Vagina (tissue), 2 donors: Measurements from ENCODE around the gene NAP1L1. TPM values are rescaled to one million over a fixed set of nuclear protein-coding genes. Genes with fewer than 3 reads are reported as not detected.

Experiments used
- DNase-seq, 2 donors: peaks; one replicate each; pipeline ENCODE4 v3.0.0-alpha.2; 2017; ENCODE audit errors: extremely low spot score in 2 of 2
- H3K27ac ChIP-seq: fragments of 200-600 bp; sonication (generic); one replicate; pipeline ENCODE4 v1.5.1; 2019
- H3K27me3 ChIP-seq: fragments of 200-600 bp; sonication (generic); one replicate; pipeline ENCODE4 v1.5.1; 2019
- H3K36me3 ChIP-seq, 2 donors: fragments of 200-600 bp; sonication (generic); one replicate each; pipeline ENCODE4 v1.5.1; 2017 to 2019
- H3K4me1 ChIP-seq: fragments of 200-600 bp; sonication (generic); one replicate; pipeline ENCODE4 v1.5.1; 2019
- H3K4me3 ChIP-seq, 2 donors: fragments of 200-600 bp; sonication (generic); 1 replicate in 1 of 2; 2 replicates in 1 of 2; pipeline ENCODE4 v1.5.1; 2016 to 2019
- H3K9me3 ChIP-seq: fragments of 200-600 bp; sonication (generic); one replicate; pipeline ENCODE4 v1.5.1; 2019
- CTCF ChIP-seq, 3 experiments: fragments of 450-650 bp in 2 of 3; fragments of 200-600 bp in 1 of 3; sonication (generic) in 1 of 3; IDR thresholded peaks; one replicate each; pipeline ENCODE4 v1.5.1; 2017 to 2019; ENCODE audit warnings: antibody characterized with exemption in 3 of 3, mild to moderate bottlenecking in 2 of 3, moderate library complexity in 2 of 3
- POLR2A ChIP-seq, 2 donors: fragments of 450-650 bp; IDR thresholded peaks; one replicate each; pipeline ENCODE4 v1.6.1; 2017; ENCODE audit warnings: antibody characterized with exemption in 2 of 2, mild to moderate bottlenecking in 2 of 2, moderate library complexity in 2 of 2
- POLR2AphosphoS5 ChIP-seq, 2 donors: sonication (generic); formaldehyde crosslinking; IDR thresholded peaks; one replicate each; pipeline ENCODE4 v1.9.0; 2017; ENCODE audit warnings: antibody characterized with exemption in 2 of 2, mild to moderate bottlenecking in 2 of 2, low read depth in 1 of 2; ENCODE audit not compliant: insufficient read depth in 1 of 2
- intact Hi-C: fragments of 100-400 bp; cut with DNase I; formaldehyde crosslinking; loops from one replicate; pipeline ENCODE4 v1.15.1; 2023
- total RNA-seq: library from RNA; depleted of rRNA; stranded (reverse); fragments of >200 nt; gene quantifications from one replicate; pipeline ENCODE4 v1.2.3, GENCODE V29; 2016

The NAP1L1 gene
- total RNA-seq, 1 donor from 2014 or later, result 318 TPM

GRCh38 chr12:76085520-76085868, 1.0 kb upstream of the NAP1L1 start:
- no peak for TF ChIP-seq POLR2A (IDR thresholded peaks at IDR 0.05)
- no peak for TF ChIP-seq CTCF (IDR thresholded peaks at IDR 0.05)
- no peak for TF ChIP-seq POLR2AphosphoS5 (IDR thresholded peaks at IDR 0.05; ENCODE audit: insufficient read depth in 1 of 2, low read depth in 1 of 2)
- DNase-seq, result no peak
- Histone ChIP-seq H3K4me3 (peak overlapping the region; percentile 79 to 87), H3K27me3 (no peaks in the 10 kb centered on the region), H3K27ac (peak overlapping the region; percentile 97), H3K9me3 (no peaks in the 10 kb centered on the region), H3K36me3 (no peaks in the 10 kb centered on the region), H3K4me1 (peaks cover 38% of the 10 kb centered on the region)
- intact Hi-C loops, result no loop called here

- intact Hi-C loops, result no loop called here
- no peak for DNase-seq
- TF ChIP-seq POLR2A (IDR thresholded peaks at IDR 0.05), result peak in 1 of 2 donors; percentile 17
- no peak for TF ChIP-seq CTCF (IDR thresholded peaks at IDR 0.05)
- TF ChIP-seq POLR2AphosphoS5 (IDR thresholded peaks at IDR 0.05; ENCODE audit: insufficient read depth in 1 of 2, low read depth in 1 of 2), result peak; percentile 24 to 42
- no peaks in the 10 kb centered on the region for H3K9me3 ChIP-seq
- H3K27me3 ChIP-seq, result no peaks in the 10 kb centered on the region
- H3K27ac ChIP-seq, result peak overlapping the region; percentile 97
- no peaks in the 10 kb centered on the region for H3K36me3 ChIP-seq
- peaks cover 43% of the 10 kb centered on the region for H3K4me1 ChIP-seq
- peak overlapping the region; percentile 79 to 87 for H3K4me3 ChIP-seq
Measured at GRCh38 chr12:76084863-76085519, 506 bp upstream of the NAP1L1 start.

DNA sequence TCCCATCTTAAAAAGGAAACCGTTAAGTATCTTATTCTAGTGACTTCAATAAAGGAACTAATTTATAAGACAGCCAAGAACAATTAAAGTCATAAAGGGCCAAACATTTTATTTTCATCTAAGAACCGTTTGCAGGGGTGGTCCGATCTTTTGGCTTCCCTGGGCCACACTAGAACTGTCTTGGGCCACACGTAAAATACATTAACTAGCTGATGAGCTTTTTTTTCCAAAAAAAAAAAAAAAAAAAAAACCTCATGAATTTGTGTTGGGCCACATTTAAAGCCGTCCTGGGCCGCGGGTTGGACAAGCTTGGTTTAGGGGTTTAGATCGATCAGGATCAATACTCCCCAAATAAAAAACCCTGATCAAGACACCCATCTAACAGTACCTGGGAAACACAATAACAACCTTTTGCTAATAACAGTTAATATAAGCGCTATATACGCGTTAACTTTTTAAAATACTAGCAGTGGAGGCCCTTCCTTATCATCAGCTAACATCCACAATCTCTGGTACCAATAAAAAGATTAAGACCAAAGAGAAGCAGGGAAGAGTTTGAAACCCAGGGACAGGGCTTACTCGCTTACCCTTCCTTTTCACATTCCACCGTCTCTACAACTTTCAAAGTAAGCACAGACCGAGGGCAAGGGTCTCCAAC, 1.1 kb downstream of the NAP1L1 start:
- Histone ChIP-seq H3K36me3 (no peaks in the 10 kb centered on the region), H3K4me3 (peak overlapping the region; percentile 79 to 87), H3K27me3 (no peaks in the 10 kb centered on the region), H3K9me3 (no peaks in the 10 kb centered on the region), H3K4me1 (peaks cover 46% of the 10 kb centered on the region), H3K27ac (peak overlapping the region; percentile 97)
- intact Hi-C loops, result no loop called here
- TF ChIP-seq POLR2A (IDR thresholded peaks at IDR 0.05) (no peak), POLR2AphosphoS5 (IDR thresholded peaks at IDR 0.05; ENCODE audit: insufficient read depth in 1 of 2, low read depth in 1 of 2) (no peak), CTCF (IDR thresholded peaks at IDR 0.05) (no peak)
- no peak for DNase-seq

DNA sequence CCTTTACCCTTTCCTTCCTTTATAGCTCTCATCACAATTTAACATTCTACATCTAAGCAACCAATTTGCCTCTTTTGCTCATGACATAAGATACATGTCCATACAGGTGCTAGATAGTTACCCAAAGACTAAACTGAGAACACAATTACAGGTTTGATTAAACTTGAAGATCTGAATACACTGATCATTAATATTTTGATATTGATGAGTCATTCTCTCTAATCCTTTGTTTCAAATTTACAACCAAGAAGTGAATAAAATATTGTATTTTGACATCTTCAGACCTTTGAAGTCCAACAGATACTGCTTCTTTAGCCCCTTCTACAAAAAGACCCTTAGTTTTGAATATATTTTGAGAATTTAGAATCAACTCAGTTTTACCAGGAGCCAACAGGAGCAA, 2.6 kb downstream of the NAP1L1 start:
- TF ChIP-seq CTCF (IDR thresholded peaks at IDR 0.05) (no peak), POLR2A (IDR thresholded peaks at IDR 0.05) (no peak), POLR2AphosphoS5 (IDR thresholded peaks at IDR 0.05; ENCODE audit: insufficient read depth in 1 of 2, low read depth in 1 of 2) (no peak)
- Histone ChIP-seq H3K4me3 (no peak overlapping the region), H3K4me1 (peaks cover 46% of the 10 kb centered on the region), H3K27me3 (no peaks in the 10 kb centered on the region), H3K27ac (no peak overlapping the region), H3K36me3 (no peaks in the 10 kb centered on the region), H3K9me3 (no peaks in the 10 kb centered on the region)
- intact Hi-C loops, result no loop called here
- no peak for DNase-seq
